Breast epithelium (tissue), 4 donors: ENCODE results near the gene ATRNL1. TPM values are rescaled to one million over a fixed set of nuclear protein-coding genes. Genes with fewer than 3 reads are reported as not detected.

Source experiments
- DNase-seq, 2 donors: peaks; one replicate each; pipeline ENCODE4 v3.0.0-alpha.2; 2019; ENCODE audit warnings: low spot score in 2 of 2
- H3K27ac ChIP-seq, 2 donors: fragments of 200-600 bp; sonication (generic) in 1 of 2; one replicate each; pipeline ENCODE4 v1.5.1; 2016 to 2019; ENCODE audit warnings: mild to moderate bottlenecking in 1 of 2
- H3K27me3 ChIP-seq, 2 donors: fragments of 200-600 bp; sonication (generic) in 1 of 2; one replicate each; pipeline versions ENCODE4 v1.5.1 to v1.6.0; 2017 to 2019; ENCODE audit warnings: control low read depth in 1 of 2, mild to moderate bottlenecking in 1 of 2
- H3K36me3 ChIP-seq: fragments of 200-600 bp; one replicate; pipeline ENCODE4 v1.5.1; 2019
- H3K4me1 ChIP-seq, 2 donors: fragments of 200-600 bp; sonication (generic); one replicate each; pipeline ENCODE4 v1.5.1; 2016 to 2019; ENCODE audit warnings: control low read depth in 1 of 2
- H3K4me3 ChIP-seq, 3 donors: fragments of 200-600 bp; sonication (generic); 1 replicate in 2 of 3; 2 replicates in 1 of 3; pipeline ENCODE4 v1.5.1; 2016 to 2019; ENCODE audit warnings: mild to moderate bottlenecking in 3 of 3, moderate library complexity in 2 of 3
- H3K9me3 ChIP-seq, 2 donors: fragments of 200-600 bp; sonication (generic) in 1 of 2; one replicate each; pipeline ENCODE4 v1.5.1; 2016 to 2019; ENCODE audit warnings: control low read depth in 1 of 2
- CTCF ChIP-seq, 3 donors: fragments of 450-650 bp; IDR thresholded peaks; one replicate each; pipeline ENCODE4 v1.5.1; 2016 to 2017; ENCODE audit warnings: antibody characterized with exemption in 3 of 3, mild to moderate bottlenecking in 3 of 3, moderate library complexity in 3 of 3
- POLR2A ChIP-seq: fragments of 450-650 bp; IDR thresholded peaks from one replicate; pipeline ENCODE4 v1.6.1; 2016; ENCODE audit warnings: antibody characterized with exemption, mild to moderate bottlenecking, moderate library complexity
- POLR2AphosphoS5 ChIP-seq, 3 donors: sonication (generic); formaldehyde crosslinking; IDR thresholded peaks; one replicate each; pipeline ENCODE4 v1.6.1; 2017; ENCODE audit warnings: antibody characterized with exemption in 3 of 3
- intact Hi-C: fragments of 100-400 bp; cut with DNase I; formaldehyde crosslinking; loops from one replicate; pipeline ENCODE4 v1.15.1; 2023; ENCODE audit warnings: low total_unique reads
- total RNA-seq, 3 donors: library from RNA; depleted of rRNA; stranded (reverse); fragments of >200 nt; gene quantifications; one replicate each; pipeline ENCODE4 v1.1.0, GENCODE V29; 2016

ATRNL1 gene
- total RNA-seq, 3 donors from 2014 or later = 0.16 to 11.4 (median 2.9) TPM

DNA sequence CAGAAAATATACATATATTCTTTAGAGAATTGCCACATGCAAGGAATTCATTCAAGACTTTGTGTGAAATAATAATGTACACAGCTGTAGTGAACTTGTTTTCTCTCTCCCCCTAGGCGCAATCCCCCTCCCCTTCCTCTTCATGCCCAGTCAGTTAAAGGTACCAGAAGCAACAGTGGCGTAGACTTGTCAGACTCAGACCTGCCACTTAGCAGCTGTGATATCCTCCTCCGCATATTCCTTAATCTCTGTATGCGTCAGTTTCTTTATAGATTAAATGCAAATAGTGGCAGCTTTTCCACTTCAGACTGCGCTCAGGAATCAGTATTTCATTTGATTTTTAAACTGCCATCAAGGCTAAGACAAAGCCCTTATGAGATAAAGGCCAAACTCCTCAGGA is 815.9 kb downstream of the ATRNL1 start:
- no peak overlapping the region for H3K27ac ChIP-seq
- TF ChIP-seq POLR2AphosphoS5 (IDR thresholded peaks at IDR 0.05) (no peak), CTCF (IDR thresholded peaks at IDR 0.05) (no peak), POLR2A (no peak)

DNA sequence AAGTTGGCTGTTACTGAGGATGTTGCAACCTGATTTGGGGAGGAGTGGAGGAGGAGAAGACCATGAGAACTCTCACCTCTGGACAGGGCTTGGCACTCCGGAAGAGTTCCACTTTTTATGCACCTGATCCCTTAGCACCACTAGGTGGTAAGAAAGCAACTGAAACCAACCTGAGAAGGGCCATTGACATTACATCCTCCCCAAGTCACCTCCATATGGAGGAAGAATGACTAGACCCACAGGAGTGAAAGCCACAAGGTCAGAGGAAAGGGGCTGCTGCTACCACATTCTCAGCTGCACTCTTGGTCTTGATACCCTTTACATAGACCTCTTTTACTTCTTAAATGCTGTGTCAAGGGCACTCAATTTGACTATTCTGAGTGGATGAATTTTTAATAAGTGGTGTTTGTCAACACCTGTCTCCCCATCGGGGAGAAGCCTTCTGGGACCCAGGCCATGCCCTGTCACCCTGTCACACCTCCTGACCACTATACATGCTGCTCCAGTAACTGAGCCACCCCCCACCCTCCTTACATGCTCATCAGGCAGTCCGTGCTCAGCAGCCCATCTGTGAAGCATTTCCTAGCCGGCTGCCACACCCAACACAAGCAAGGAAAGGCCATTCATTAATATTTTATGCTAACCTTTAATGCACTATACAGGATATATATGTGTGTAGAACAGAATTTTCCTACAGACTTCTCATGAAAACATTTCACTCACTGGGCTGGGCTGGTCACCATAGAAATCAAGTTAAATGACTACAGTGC is 817.0 kb downstream of the ATRNL1 start:
- Histone ChIP-seq H3K27ac (no peak overlapping the region), H3K36me3 (no peaks in the 10 kb centered on the region), H3K27me3 (no peaks in the 10 kb centered on the region), H3K4me1 (no peaks in the 10 kb centered on the region), H3K4me3 (no peak overlapping the region), H3K9me3 (no peaks in the 10 kb centered on the region)
- DNase-seq = no peak
- intact Hi-C loops = no loop called here
- TF ChIP-seq POLR2A (no peak), POLR2AphosphoS5 (IDR thresholded peaks at IDR 0.05) (no peak), CTCF (IDR thresholded peaks at IDR 0.05) (no peak)

More for the DNA sequence above, 815.9 kb downstream of the ATRNL1 start:
- DNase-seq = no peak
- Histone ChIP-seq H3K9me3 (no peaks in the 10 kb centered on the region), H3K27me3 (no peaks in the 10 kb centered on the region), H3K4me1 (no peaks in the 10 kb centered on the region), H3K4me3 (no peak overlapping the region), H3K36me3 (no peaks in the 10 kb centered on the region)
- intact Hi-C loops = no loop called here

DNA sequence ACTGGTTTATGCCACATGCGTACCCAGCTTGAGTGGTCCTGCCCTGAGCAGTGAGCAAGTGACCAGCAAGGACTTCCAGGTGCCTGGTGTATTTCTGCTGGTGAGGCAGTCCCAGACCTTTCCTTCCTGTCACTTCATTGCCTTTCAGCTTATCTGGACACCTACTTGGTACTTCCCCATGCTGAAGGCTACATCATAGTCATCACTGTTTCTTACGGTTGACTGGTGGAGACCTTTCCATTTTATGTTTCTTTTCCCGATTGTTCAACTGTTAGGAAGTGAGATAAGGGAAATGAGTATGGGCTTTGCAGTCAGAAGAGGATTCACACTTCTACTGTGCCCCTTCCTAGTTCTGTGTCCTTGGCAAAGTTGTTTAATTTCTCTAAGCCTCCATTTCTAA is 821.3 kb downstream of the ATRNL1 start:
- intact Hi-C loops = no loop called here
- H3K27me3 ChIP-seq = no peaks in the 10 kb centered on the region
- TF ChIP-seq CTCF (IDR thresholded peaks at IDR 0.05) (no peak), POLR2A (no peak), POLR2AphosphoS5 (IDR thresholded peaks at IDR 0.05) (no peak)
- H3K4me3 ChIP-seq = no peak overlapping the region
- no peaks in the 10 kb centered on the region for H3K9me3 ChIP-seq
- H3K4me1 ChIP-seq = no peaks in the 10 kb centered on the region
- H3K27ac ChIP-seq = no peak overlapping the region
- no peak for DNase-seq
- no peaks in the 10 kb centered on the region for H3K36me3 ChIP-seq

DNA sequence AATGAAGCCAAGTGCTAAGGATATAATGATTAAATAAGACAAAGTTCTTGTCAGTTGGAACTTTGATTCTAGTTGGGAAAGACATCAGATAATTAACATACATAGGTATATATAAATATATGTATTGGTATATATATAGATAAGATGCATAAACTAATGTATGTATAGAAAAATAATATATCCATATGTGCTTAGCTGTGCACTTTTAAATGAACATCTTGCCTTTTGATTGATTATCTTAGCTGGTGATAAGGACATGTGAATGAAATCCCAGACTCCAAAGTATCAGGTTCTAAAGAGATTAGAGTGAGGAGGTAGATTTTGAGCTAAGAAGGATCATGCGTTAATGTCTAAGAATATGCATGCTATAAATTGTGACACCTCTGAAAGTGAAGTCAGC is 822.3 kb downstream of the ATRNL1 start:
- no peak overlapping the region for H3K27ac ChIP-seq
- intact Hi-C loops = no loop called here
- DNase-seq = no peak
- H3K36me3 ChIP-seq = no peaks in the 10 kb centered on the region
- no peaks in the 10 kb centered on the region for H3K4me1 ChIP-seq
- no peak overlapping the region for H3K4me3 ChIP-seq
- TF ChIP-seq POLR2AphosphoS5 (IDR thresholded peaks at IDR 0.05) = no peak
- TF ChIP-seq POLR2A = no peak
- TF ChIP-seq CTCF (IDR thresholded peaks at IDR 0.05) = no peak
- H3K27me3 ChIP-seq = no peaks in the 10 kb centered on the region
- no peaks in the 10 kb centered on the region for H3K9me3 ChIP-seq

DNA sequence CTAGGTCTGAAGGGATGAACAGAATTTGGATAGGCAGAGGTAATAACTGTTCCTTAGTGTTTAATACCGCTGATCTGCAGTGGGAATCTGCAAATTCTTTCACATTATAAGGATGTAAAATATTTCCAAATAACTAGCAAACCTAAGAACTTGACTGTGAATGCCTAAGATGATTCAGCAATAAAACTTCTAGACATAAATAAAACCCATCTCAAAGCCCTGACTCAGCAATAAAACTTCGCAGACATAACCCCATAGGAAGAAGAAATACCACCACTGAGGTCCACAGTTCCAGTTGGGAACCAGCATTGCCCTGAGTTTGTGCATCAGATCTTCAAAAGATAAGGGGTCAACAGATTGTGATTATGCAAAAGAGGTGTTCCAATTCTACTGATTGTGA is 825.6 kb downstream of the ATRNL1 start:
- H3K9me3 ChIP-seq = no peaks in the 10 kb centered on the region

More for the DNA sequence above, 825.6 kb downstream of the ATRNL1 start:
- Histone ChIP-seq H3K27me3 (no peaks in the 10 kb centered on the region), H3K36me3 (no peaks in the 10 kb centered on the region), H3K27ac (no peak overlapping the region), H3K4me3 (no peak overlapping the region), H3K4me1 (no peaks in the 10 kb centered on the region)
- TF ChIP-seq POLR2A = no peak
- TF ChIP-seq CTCF (IDR thresholded peaks at IDR 0.05) = no peak
- TF ChIP-seq POLR2AphosphoS5 (IDR thresholded peaks at IDR 0.05) = no peak
- intact Hi-C loops = no loop called here
- DNase-seq = no peak
